C1 segment of cervical spinal cord (tissue), 14 donors: ENCODE results near the gene CEP72.
"Not testable (repeated sequence)": the region's sequence is repeated elsewhere in the genome, so short reads cannot be mapped to it uniquely, and the experiment has no call there.

ENCODE experiments used
- DNase-seq, 14 donors: peaks; one replicate each; lab custom pipeline; 2025; lab: John Stamatoyannopoulos, UW

CEP72 gene

DNA sequence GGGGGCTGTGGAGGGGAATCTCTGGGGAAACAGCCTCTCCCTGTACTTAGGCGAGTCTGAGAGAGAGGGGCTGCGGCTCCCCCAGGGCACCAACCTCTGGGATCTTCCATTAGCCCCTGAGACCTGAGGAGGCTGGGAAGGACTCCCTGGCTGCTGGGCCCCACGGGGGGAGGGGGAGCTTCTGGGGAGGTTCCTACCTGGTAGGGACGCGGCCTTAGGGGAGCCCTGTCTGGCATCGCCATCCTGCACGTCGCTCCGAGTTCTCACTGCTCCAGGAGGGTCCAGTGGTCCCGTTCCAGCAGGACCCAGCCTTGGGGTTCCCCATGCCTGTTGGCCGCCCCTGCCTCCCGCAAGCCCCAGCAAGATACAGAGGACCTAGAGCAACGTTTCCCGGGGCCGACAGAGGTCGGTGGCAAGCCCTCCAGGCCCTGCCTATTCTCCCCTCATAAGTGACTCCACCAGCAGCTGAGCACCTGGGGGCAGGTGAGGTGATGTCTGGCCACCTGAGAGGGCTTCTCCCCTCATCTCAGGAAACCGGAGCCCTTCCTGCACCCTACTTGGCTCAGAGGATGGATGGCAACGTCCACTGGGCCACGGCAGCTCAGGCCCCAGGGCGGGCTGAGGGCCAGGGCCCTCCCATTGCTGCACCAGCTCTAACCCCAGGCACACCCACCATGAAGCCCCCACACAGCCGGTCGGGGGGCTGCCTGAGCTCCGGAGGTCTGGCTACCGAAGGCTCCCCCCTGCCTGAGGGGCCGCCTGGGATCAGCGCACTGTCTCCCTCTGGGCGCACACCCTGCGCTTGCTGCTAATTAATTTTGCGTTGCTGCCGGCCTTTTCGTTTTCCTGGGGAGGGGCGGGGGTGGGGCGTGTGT lies 58.5 kb downstream of the CEP72 start:
- no peak for DNase-seq

DNA sequence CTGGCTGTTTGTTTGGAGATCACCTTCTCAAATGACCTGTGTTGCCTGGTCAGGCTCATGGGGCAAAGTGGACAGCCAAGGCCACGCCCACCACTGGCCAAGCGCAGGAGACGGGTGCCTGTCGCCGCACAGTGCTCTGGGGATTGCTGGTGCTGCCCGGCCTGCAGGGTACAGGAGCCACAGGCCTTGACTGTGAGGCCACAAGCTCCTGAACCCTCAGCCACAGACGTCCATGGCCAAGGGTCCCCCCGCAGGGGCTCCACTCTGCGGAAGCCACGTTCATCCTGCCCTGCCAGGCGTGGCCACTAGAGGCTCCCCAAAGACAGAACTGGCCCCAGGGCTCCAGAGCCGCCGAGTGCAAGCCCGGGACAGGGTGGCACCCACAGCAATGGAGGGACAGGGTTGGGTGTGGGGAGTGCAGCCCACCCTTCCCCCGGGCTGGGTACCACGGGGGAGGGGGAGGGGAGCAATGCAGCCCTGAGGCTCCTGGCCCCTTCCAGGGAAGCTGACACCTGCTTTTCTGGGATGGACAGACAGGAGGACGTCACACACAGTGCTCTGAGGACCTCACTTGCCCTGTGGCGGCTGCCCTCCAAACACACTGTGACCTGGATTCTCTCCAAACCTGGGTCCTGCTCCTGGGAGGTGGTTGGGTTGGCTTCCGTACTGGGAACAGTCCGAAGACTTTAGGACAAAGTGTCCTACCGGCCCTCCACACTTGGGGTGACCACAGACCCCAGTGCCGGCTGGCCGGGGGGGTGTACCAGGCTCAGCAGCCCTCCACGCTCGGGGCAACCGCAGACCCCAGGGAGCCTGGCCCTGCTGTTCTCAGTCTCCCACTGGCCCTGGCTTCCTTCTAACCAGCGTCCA lies 59.6 kb downstream of the CEP72 start:
- peak in 13 of 14 donors; percentile 17 to 85 (median 65) for DNase-seq

DNA sequence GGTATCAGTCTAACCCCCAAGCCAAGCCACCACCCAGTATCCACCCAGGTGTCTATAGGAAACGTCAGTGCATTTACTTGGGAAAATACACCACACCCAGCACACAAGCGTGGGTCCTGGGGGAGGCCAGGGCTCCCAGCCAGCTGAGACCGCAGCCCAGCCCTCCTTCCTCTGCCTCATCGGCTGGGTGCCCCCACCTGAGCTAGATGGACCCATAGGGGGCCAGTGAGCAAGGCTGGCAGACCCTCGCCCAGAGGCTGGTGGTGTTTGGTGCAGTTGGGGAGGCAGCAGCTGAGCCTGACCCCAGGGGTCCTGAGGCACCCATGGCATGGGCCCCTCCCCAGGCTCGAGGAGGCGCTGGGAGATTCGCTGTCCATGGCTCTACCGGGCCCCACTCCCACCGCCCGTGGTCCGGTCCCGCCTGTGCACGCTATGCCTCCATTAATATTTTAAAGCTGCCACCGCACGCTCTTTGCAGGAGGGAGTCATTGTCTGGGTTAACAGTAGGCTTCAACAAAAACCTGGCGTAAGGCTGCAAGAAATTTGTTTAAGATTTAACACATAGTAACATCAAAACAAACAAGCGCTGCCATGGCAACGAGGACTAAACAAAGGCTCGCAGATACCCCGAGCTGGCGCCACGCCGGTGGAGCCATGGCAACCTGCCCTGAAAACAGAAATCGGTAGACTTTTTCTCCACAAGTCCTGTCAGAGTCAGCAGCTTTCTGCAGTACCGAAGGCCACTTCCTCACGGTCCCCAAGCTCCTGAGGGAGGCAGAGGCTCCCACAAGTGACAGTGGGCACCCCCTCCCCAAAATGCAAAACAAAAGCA lies 60.4 kb downstream of the CEP72 start:
- DNase-seq, result peak in 7 of 14 donors; percentile 19 to 70 (median 51)

DNA sequence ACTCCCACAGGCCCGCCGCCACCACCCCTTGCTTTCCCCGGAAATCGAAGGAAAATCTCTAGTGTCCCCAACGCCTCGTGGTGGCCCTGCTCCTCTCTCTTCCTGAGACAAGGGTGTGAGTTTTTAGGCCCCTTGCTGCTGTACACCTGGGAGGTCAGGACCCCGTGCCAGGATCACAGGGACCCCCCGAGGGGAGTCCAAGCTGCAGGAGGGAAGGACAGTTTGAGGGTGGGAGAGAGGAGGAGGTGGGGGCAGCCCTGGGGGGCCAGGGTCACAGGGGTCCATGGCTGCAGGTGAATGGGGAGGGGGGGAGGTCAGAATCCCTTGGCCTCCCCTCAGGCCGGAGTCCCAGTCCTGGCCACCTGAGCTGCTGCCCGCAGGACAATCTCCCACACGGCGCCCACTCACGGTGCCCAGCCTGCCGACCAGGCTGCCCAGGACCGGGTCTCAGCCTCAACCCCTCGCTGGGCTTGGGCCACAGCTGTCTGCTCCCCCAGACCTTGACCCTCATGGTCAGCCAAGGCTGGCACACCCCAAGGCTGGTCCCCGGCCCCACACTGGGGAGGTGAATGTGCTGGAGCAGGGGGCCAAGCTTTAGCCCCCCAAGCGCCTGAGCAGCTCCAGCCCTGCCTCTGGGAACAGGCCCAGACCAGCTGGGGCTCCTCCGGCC lies 61.2 kb downstream of the CEP72 start:
- no peak for DNase-seq

- DNase-seq, result peak in 2 of 14 donors; percentile 31 to 59
Observed at GRCh38 chr5:673831-674629, 61.9 kb downstream of the CEP72 start.

GRCh38 chr5:674630-675011 lies 62.5 kb downstream of the CEP72 start:
- DNase-seq, result peak in 6 of 14 donors; percentile 18 to 65 (median 32)

- DNase-seq, result no peak
Observed at GRCh38 chr5:675111-675870, 63.2 kb downstream of the CEP72 start.

GRCh38 chr5:675871-676698 lies 63.9 kb downstream of the CEP72 start:
- DNase-seq, result no peak

DNA sequence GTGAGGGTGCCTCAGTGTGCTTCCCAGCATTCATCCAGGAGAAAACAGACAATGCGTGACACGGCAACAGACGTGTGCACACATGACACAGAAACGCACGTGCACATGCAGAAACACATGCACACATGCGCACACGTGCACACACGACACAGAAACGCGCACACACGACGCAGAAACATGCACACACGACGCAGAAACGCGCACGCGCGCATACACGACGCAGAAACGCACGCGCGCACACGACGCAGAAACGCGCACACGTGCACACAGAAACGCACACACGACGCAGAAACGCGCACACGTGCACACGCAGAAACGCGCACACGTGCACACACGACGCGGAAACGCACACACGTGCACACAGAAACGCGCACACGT lies 64.5 kb downstream of the CEP72 start:
- no peak for DNase-seq

DNA sequence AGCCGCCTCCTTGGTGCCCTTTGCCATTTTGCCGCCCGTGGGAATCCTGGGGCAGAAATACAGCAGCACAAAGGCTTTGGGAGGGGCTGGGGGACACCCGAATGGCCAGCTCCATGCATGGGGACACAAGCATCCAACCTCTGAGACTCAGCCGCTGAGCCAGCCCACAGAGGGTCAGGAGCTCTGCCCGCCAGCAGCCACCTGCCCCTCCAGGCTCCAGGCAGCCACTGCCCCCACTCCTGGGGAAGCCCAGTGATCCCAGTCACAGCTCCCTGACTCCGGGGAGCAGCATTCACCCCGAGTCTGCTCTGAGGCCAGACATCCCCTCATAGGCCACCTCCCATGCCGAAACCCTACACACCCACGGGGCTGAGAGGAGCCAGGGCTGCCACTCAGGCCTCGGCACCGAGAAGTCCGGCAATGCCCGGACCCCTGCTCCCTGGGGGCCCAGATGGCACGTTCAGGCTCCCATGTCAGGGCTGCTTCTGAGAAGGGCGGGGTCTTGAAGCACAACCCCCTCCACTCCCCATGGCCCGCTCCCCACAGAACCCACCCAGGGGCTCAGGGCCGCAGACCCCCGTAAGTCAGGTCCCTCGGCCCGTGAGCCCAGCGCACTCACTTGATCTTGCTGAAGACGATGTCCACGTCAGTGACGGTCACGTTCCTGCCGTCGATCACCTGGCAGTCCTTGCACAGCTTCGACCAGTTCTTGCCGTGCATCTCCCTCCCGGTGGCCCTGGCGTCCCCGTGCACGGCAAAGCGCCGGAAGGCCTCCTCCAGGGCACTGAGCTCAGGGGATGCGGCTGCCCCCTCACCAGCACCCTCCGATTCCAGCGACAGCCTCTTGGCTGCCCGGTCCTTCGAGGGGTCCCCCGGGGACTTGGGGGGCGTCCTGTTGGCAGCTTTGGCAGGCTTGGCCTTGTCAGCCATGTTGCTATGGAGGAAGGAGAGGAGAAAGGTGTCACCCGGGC lies 65.3 kb downstream of the CEP72 start:
- DNase-seq, result no peak

DNA sequence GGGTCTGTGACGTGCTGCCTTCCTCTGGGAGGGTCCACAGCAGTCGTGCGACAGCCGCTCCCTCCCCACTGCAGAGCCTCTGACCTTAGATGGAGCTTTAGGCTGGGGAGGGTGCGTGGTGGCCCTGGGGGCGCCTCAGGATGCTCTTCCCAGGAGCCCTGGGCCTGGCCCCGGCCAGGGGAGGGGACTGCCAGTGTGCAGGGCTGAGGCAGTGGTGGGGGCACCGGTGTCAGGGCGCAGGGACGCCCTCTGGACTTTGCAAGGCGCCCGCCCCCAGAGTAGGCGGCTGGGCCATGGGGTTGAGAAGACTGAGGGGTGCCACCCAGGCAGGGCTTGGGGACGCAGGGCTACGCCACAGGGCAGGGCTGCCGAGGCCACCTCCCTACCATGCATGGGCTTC lies 66.4 kb downstream of the CEP72 start:
- DNase-seq, result not testable (repeated sequence)

GRCh38 chr5:679166-679895 lies 67.2 kb downstream of the CEP72 start:
- not testable (repeated sequence) for DNase-seq

- not testable (repeated sequence) for DNase-seq
Observed at GRCh38 chr5:680118-680795, 68.1 kb downstream of the CEP72 start.

GRCh38 chr5:680836-681235 lies 68.7 kb downstream of the CEP72 start:
- not testable (repeated sequence) for DNase-seq

DNA sequence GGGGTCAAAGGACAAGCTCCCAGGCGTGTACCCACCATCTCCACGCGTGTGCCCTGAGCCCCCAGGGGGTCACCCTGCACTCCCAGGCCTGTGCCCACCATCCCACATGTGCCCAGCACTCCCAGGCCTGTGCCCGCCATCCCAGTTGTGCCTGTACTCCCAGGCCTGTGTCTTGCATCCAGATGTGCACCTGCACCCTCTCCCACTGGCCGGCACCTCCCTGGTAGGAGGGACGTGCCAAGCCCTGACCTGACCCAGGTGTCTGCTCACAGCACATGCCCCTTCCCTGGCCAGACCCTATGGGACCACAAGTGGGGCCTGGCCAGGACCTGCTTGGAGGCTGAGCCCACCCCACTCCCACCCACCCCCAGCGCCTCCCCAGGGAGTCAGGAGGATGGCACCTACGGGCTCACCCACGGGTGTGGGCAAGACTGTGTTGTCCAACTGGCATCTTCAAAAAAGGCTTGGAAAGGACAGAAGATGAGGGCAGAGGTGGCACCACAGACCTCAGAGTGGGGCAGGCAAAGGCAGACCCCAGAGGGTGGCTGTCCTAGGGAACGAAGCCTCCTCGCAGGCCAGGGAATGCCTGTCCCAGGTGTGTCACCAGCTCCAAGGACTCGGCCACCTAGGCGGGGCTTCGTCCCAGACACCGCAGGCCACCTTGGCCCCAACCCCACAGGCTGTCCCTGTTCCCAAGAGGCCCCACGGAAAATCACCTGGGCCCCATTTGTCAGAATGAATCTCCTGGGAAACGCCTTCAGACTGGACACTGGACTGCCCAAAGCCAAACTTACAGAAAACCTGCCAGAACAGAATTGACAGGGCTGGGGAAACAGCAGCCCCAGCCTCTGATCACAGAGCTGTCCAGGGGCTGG lies 69.4 kb downstream of the CEP72 start:
- DNase-seq, result not testable (repeated sequence)
